ENCODE measurements around the gene APOL3. TPM values are rescaled to one million over a fixed set of nuclear protein-coding genes. Genes with fewer than 3 reads are reported as not detected.

Gene APOL3
- 29.6 and 104 TPM in 2 replicates for total RNA-seq

GRCh38 chr22:36160499-36160942 lies at the start of gene APOL3:
Gene APOL3 (minus strand): TSS chr22:36160755. CDS start chr22:36149055, 11,700 bp downstream.

GRCh38 chr22:36201630-36202319 lies 41.2 kb upstream of the APOL3 start, which contains the start of gene APOL4:
Gene APOL4 (minus strand): TSS chr22:36201809. CDS start chr22:36201734, 75 bp downstream.

Other genes starting within 250 kb of the APOL3 start
- 92.9 and 105 TPM in 2 replicates for gene RBFOX2, start 131.9 kb downstream of the APOL3 start, total RNA-seq
- not detected in 2 replicates for gene APOL4, start 41.1 kb upstream of the APOL3 start, total RNA-seq
- 34.1 and 80.9 TPM in 2 replicates for gene APOL2, start 78.8 kb upstream of the APOL3 start, total RNA-seq
- 10.7 and 75.2 TPM in 2 replicates for gene APOL1, start 92.4 kb upstream of the APOL3 start, total RNA-seq
- gene MYH9, start 227.2 kb upstream of the APOL3 start, total RNA-seq = 762 and 799 TPM in 2 replicates